Measurements from ENCODE around the gene MBD3L4.
A peak's percentile ranks its signal among the peaks of the same experiment; 100 is the strongest.
"Not testable (repeated sequence)": the region's sequence is repeated elsewhere in the genome, so short reads cannot be mapped to it uniquely, and the experiment has no call there.

The MBD3L4 gene

DNA sequence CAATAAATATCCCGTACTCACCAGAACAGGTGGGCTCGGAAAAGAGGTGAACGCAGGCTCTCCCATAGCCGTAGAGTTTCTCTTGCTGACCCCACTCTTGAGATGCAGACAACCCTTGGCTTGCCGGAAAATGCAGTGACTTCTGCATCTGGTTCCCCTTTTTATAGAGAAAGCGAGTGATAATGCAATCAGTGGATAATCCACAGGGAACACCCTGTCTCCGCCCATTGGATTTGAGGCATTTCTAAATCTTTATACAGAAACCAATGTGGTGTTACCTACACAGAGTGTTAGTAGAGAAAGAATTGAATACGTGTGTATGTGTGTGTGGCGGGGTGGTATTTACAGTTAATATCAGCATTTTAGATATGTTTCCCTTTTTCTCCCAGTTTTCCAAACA lies at the start of gene MBD3L4:
TSS of gene MBD3L4 (minus strand) at position 101 of the 400 bp plus-strand sequence. CDS start at position 66, 35 bp downstream.
- H3K4me1 ChIP-seq (ENCODE audit: insufficient read depth, low read length); H3K4me3 ChIP-seq (ENCODE audit: low read depth in 1 of 2, low read length in 2 of 2); H3K9me3 ChIP-seq (ENCODE audit: low read length); H3K27me3 ChIP-seq (ENCODE audit: control insufficient read depth in 1 of 2, insufficient read depth in 2 of 2, low read length in 2 of 2); H3K27ac ChIP-seq (ENCODE audit: low read depth, low read length); H3K36me3 ChIP-seq (ENCODE audit: insufficient read depth, low read length); H3K9ac ChIP-seq (ENCODE audit: low read length): not testable (repeated sequence)

DNA sequence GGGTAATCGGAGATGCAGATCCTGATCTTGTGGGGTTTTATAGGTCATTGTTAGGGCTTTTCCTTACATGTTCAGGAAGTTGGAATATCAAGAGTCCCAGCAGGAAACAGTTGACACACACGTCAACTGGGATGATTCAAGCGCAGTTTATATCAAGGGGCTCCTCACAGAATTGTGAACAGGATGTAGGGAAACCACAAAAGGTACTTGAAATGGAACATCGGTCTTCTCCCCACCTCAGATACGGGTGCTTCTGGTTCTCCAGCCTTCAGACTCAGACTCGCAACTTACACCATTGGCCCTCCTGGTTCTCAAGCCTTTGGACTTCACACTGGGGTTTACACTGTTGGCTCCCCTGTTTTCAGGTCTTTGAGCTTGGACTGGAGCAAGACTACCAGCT lies 49.0 kb upstream of the MBD3L4 start:
- Histone ChIP-seq H3K36me3 (ENCODE audit: insufficient read depth, low read length) (peaks cover 11% of the 10 kb centered on the region), H3K9ac (ENCODE audit: low read length) (no peak overlapping the region), H3K27ac (ENCODE audit: low read depth, low read length) (no peak overlapping the region), H3K9me3 (ENCODE audit: low read length) (peaks cover 28% of the 10 kb centered on the region), H3K27me3 (ENCODE audit: control insufficient read depth in 1 of 2, insufficient read depth in 2 of 2, low read length in 2 of 2) (no peaks in the 10 kb centered on the region), H3K4me1 (ENCODE audit: insufficient read depth, low read length) (no peaks in the 10 kb centered on the region), H3K4me3 (ENCODE audit: low read depth in 1 of 2, low read length in 2 of 2) (no peak overlapping the region)

DNA sequence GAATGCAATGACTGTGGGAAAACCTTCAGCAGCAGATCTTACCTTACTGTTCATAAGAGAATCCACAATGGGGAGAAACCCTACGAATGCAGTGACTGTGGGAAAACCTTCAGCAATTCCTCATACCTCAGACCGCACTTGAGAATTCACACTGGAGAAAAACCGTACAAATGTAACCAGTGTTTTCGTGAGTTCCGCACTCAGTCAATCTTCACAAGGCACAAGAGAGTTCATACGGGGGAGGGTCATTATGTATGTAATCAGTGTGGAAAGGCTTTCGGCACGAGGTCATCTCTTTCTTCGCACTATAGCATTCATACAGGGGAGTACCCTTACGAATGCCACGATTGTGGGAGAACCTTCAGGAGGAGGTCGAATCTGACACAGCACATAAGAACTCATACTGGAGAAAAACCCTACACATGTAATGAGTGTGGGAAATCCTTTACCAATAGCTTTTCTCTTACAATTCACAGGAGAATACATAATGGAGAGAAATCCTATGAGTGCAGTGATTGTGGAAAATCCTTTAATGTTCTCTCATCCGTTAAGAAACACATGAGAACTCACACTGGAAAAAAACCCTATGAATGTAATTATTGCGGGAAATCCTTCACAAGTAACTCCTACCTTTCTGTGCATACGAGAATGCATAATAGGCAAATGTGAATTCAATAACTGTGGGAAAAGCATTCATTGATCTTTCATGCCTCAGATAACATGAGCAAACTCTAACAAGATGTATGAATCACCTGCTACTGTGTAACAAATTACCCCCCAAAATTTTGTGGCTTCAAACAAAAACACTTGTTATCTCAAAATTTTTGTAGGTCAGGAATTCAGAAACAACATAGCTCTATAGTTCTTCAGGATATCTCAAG lies 43.3 kb upstream of the MBD3L4 start:
- peak overlapping the region in 1 of 2 donors; percentile 12 for H3K4me3 ChIP-seq (ENCODE audit: low read depth in 1 of 2, low read length in 2 of 2)
- no peaks in the 10 kb centered on the region for H3K4me1 ChIP-seq (ENCODE audit: insufficient read depth, low read length)
- no peaks in the 10 kb centered on the region for H3K27me3 ChIP-seq (ENCODE audit: control insufficient read depth in 1 of 2, insufficient read depth in 2 of 2, low read length in 2 of 2)
- peaks cover 58% of the 10 kb centered on the region for H3K36me3 ChIP-seq (ENCODE audit: insufficient read depth, low read length)
- no peak overlapping the region for H3K27ac ChIP-seq (ENCODE audit: low read depth, low read length)
- no peak overlapping the region for H3K9ac ChIP-seq (ENCODE audit: low read length)
- peaks cover 81% of the 10 kb centered on the region for H3K9me3 ChIP-seq (ENCODE audit: low read length)

DNA sequence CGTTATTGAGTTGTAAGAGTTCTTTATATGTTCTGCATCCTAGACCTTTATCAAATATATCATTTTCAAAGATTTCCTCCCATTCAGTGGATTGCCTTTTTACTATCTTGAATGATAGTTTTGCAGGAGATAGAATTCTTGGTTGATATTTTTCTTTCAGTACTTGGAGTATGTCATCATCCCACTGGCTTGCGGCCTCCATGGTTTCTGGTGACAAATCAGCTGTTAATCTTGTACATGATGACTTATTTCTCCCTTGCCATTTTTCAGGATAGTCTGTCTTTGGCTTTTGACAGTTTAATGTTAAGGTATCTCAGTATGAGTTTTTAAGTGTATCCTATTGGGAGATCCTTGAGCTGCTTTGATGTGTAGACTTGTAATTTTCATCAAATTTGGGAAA lies 38.0 kb upstream of the MBD3L4 start:
- Histone ChIP-seq H3K36me3 (ENCODE audit: insufficient read depth, low read length) (peaks cover 95% of the 10 kb centered on the region), H3K9me3 (ENCODE audit: low read length) (peaks cover 69% of the 10 kb centered on the region), H3K4me3 (ENCODE audit: low read depth in 1 of 2, low read length in 2 of 2) (no peak overlapping the region), H3K4me1 (ENCODE audit: insufficient read depth, low read length) (no peaks in the 10 kb centered on the region), H3K27me3 (ENCODE audit: control insufficient read depth in 1 of 2, insufficient read depth in 2 of 2, low read length in 2 of 2) (no peaks in the 10 kb centered on the region), H3K27ac (ENCODE audit: low read depth, low read length) (no peak overlapping the region), H3K9ac (ENCODE audit: low read length) (no peak overlapping the region)

DNA sequence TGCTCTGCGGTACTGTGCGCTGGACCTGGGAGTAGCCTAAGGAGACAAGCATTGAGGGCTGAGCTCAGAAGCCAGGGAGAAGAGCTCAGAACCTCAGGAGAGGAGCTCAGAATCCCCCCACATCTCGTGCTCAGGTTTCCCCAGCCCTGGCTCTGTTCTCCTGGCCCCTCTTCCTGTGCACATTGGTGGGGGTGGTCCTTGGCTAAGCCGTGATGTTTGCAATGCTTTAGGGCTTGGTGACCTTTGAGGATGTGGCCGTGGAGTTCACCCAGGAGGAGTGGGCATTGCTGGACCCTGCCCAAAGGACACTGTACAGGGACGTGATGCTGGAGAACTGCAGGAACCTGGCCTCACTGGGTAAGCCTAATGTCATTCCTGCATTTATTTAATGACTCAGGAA lies 36.2 kb upstream of the MBD3L4 start:
- Histone ChIP-seq H3K36me3 (ENCODE audit: insufficient read depth, low read length) (peaks cover 87% of the 10 kb centered on the region), H3K4me1 (ENCODE audit: insufficient read depth, low read length) (no peaks in the 10 kb centered on the region), H3K9ac (ENCODE audit: low read length) (no peak overlapping the region), H3K4me3 (ENCODE audit: low read depth in 1 of 2, low read length in 2 of 2) (no peak overlapping the region), H3K27me3 (ENCODE audit: control insufficient read depth in 1 of 2, insufficient read depth in 2 of 2, low read length in 2 of 2) (no peaks in the 10 kb centered on the region), H3K27ac (ENCODE audit: low read depth, low read length) (no peak overlapping the region), H3K9me3 (ENCODE audit: low read length) (peaks cover 50% of the 10 kb centered on the region)

DNA sequence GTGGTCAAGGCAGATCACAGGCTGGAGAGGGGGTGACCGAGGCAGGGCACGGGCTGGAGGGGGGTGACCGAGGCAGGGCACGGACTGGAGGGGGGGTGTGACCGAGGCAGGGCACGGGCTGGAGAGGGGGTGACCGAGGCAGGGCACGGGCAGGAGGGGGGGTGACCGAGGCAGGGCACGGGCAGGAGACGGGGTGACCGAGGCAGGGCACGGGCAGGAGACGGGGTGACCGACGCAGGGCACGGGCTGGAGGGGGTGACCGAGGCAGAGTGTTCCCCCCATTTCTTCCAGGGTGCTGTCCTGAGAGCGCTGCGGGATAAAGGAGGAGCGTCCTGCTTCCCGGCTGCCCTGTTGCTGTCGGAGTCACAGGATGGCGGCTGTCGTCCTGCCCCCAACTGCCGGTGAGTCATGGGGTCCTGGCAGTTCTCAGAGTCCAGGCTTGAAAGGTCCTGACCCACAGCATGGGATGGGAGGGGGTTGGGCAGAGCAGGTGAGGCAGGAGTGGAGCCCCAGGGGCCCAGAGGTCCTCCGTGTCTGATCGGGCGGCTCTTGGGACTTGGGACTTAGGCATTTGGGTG lies 34.8 kb upstream of the MBD3L4 start:
- no peak overlapping the region for H3K27ac ChIP-seq (ENCODE audit: low read depth, low read length)

DNA sequence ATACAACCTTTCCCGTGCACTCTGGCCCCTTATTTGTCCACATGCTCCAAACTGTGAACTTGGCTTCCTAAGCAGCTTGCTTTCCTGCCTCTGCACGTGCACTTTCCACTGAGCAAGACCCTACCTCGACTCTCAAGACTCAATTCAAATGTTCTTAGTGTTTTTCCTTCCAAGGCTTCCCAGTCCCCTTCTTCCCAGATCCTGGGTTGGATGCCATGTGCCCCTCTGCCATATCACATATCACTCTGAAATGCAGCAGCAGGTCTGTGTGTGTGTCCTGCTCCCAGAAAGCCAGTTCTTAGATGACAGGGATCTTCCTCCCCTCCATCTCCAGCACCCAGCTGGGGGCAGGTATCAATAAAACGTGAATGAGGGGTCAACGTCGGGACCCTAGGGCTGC lies 32.6 kb upstream of the MBD3L4 start:
- no peak overlapping the region for H3K27ac ChIP-seq (ENCODE audit: low read depth, low read length)
- H3K4me1 ChIP-seq (ENCODE audit: insufficient read depth, low read length): peaks cover 10% of the 10 kb centered on the region
- peaks cover 19% of the 10 kb centered on the region for H3K9me3 ChIP-seq (ENCODE audit: low read length)
- peaks cover 57% of the 10 kb centered on the region for H3K36me3 ChIP-seq (ENCODE audit: insufficient read depth, low read length)
- H3K9ac ChIP-seq (ENCODE audit: low read length): no peak overlapping the region
- H3K27me3 ChIP-seq (ENCODE audit: control insufficient read depth in 1 of 2, insufficient read depth in 2 of 2, low read length in 2 of 2): no peaks in the 10 kb centered on the region
- no peak overlapping the region for H3K4me3 ChIP-seq (ENCODE audit: low read depth in 1 of 2, low read length in 2 of 2)

More for the DNA sequence above, 34.8 kb upstream of the MBD3L4 start:
- H3K9ac ChIP-seq (ENCODE audit: low read length): no peak overlapping the region
- peaks cover 10% of the 10 kb centered on the region for H3K4me1 ChIP-seq (ENCODE audit: insufficient read depth, low read length)
- peaks cover 37% of the 10 kb centered on the region for H3K9me3 ChIP-seq (ENCODE audit: low read length)
- no peaks in the 10 kb centered on the region for H3K27me3 ChIP-seq (ENCODE audit: control insufficient read depth in 1 of 2, insufficient read depth in 2 of 2, low read length in 2 of 2)
- H3K36me3 ChIP-seq (ENCODE audit: insufficient read depth, low read length): peaks cover 75% of the 10 kb centered on the region
- no peak overlapping the region for H3K4me3 ChIP-seq (ENCODE audit: low read depth in 1 of 2, low read length in 2 of 2)

DNA sequence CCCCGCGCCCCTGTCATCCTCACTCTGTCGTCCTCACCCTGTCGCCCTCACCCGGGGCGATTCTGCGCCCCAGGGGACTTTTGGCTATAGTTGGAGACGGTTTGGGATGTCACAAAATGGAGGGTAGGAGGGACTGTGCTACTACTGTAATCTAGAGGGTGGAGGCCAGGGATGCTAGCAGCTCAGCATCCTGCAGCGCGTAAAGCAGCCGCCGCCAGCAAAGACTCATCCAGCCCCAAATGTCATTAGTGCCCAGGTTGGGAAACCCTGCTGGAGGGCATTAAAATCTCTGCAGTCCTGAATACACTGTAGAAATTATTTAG lies 29.9 kb upstream of the MBD3L4 start:
- H3K27me3 ChIP-seq (ENCODE audit: control insufficient read depth in 1 of 2, insufficient read depth in 2 of 2, low read length in 2 of 2): no peaks in the 10 kb centered on the region
- H3K9ac ChIP-seq (ENCODE audit: low read length): peak overlapping the region; percentile 81
- H3K4me1 ChIP-seq (ENCODE audit: insufficient read depth, low read length): peaks cover 10% of the 10 kb centered on the region
- H3K36me3 ChIP-seq (ENCODE audit: insufficient read depth, low read length): peaks cover 30% of the 10 kb centered on the region
- peak overlapping the region; percentile 98 for H3K4me3 ChIP-seq (ENCODE audit: low read depth in 1 of 2, low read length in 2 of 2)
- peak overlapping the region; percentile 93 for H3K27ac ChIP-seq (ENCODE audit: low read depth, low read length)
- H3K9me3 ChIP-seq (ENCODE audit: low read length): no peaks in the 10 kb centered on the region

DNA sequence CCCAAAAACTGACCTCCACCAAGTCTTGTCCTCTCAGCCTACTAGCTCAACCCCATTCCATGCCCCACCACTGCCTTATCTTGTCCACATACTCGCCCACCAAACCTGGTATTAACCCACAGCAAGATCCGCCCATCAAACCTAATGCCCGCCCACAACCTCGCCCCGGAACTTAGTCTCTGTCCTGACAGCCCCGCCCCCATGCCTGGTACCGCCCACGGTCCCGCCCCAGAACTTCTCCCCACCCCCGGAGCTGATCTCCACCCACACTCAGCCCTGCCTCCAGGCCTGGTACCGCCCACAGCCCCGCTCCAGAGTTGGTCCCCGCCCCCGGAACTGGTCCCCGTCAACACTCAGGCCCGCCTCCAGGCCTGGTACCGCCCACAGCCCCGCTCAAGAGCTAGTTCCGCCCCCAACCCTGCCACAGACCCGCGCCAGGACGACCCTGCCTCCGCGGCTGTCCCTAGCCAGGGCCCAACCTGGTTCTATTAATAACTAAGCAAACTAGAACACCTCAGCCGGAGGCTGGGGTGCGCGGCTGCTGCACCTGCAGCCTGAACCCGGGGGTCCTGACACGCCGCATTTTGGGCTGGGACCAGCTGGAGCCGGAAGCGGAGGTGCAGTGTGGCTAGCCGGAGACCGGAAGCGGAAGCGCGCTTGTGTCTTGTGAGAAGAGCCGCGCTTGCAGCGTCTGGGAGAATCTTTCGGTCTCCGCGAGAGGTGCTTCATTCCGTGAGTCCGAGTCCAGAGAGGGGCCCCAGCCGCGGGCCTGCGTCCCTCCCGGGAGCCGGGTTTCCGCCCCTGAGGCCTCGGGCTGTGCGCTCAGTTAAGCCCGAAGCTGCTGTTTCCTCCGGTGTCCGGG lies 29.3 kb upstream of the MBD3L4 start, which contains the start of gene ZNF557:
TSS of gene ZNF557 (plus strand) at position 662 of the 862 bp plus-strand sequence. CDS start 5,372 bp downstream, outside the sequence.
- no peaks in the 10 kb centered on the region for H3K9me3 ChIP-seq (ENCODE audit: low read length)
- peak within 1 kb of the TSS; percentile 81 for H3K9ac ChIP-seq (ENCODE audit: low read length)
- H3K27me3 ChIP-seq (ENCODE audit: control insufficient read depth in 1 of 2, insufficient read depth in 2 of 2, low read length in 2 of 2): no peaks in the 10 kb centered on the region
- peaks cover 10% of the 10 kb centered on the region for H3K4me1 ChIP-seq (ENCODE audit: insufficient read depth, low read length)
- peak within 1 kb of the TSS; percentile 93 for H3K27ac ChIP-seq (ENCODE audit: low read depth, low read length)
- H3K4me3 ChIP-seq (ENCODE audit: low read depth in 1 of 2, low read length in 2 of 2): peak within 1 kb of the TSS; percentile 98
- peaks cover 24% of the 10 kb centered on the region for H3K36me3 ChIP-seq (ENCODE audit: insufficient read depth, low read length)

DNA sequence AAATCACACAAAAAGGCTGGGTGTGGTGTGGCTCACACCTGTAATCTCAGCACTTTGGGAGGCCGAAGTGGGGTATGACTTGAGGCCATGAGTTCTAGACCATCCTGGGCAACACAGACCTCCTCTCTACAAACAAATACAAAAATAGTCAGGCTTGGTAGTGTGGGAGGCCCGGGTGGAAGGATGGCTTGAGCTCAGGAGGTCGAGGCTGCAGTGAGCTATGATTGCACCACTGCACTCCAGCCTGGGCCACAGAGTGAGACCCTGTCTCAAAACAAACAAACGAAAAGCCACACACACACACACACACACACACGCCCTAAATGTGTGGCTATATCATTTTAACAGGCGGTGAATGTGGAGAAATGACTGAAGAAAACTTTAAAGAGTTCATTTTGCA lies 28.6 kb upstream of the MBD3L4 start:
- peaks cover 17% of the 10 kb centered on the region for H3K36me3 ChIP-seq (ENCODE audit: insufficient read depth, low read length)
- no peak overlapping the region for H3K4me3 ChIP-seq (ENCODE audit: low read depth in 1 of 2, low read length in 2 of 2)
- H3K27me3 ChIP-seq (ENCODE audit: control insufficient read depth in 1 of 2, insufficient read depth in 2 of 2, low read length in 2 of 2): no peaks in the 10 kb centered on the region
- H3K27ac ChIP-seq (ENCODE audit: low read depth, low read length): no peak overlapping the region
- no peaks in the 10 kb centered on the region for H3K9me3 ChIP-seq (ENCODE audit: low read length)
- H3K4me1 ChIP-seq (ENCODE audit: insufficient read depth, low read length): peaks cover 10% of the 10 kb centered on the region
- no peak overlapping the region for H3K9ac ChIP-seq (ENCODE audit: low read length)

DNA sequence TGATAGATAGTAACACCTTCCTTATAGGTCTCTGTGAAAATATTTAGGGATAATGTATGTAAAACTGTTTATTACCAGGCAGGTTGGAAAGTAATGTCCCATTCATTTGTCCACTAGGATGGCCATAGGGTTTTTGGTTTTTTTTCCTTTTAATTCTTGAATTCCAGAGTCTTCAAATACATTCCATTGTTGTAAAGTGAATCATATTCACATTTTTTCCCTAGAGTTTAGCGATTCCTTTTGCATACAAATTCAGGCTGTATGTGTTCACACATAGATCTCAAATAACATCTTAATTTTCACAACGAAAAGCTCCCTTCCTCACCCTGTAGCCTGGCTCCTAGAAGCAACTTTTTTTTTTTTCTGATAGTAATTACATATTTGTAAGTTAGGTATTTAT lies 27.7 kb upstream of the MBD3L4 start:
- no peak overlapping the region for H3K9ac ChIP-seq (ENCODE audit: low read length)
- peaks cover 10% of the 10 kb centered on the region for H3K4me1 ChIP-seq (ENCODE audit: insufficient read depth, low read length)
- no peaks in the 10 kb centered on the region for H3K9me3 ChIP-seq (ENCODE audit: low read length)
- H3K27me3 ChIP-seq (ENCODE audit: control insufficient read depth in 1 of 2, insufficient read depth in 2 of 2, low read length in 2 of 2): no peaks in the 10 kb centered on the region
- H3K36me3 ChIP-seq (ENCODE audit: insufficient read depth, low read length): peaks cover 10% of the 10 kb centered on the region
- no peak overlapping the region for H3K27ac ChIP-seq (ENCODE audit: low read depth, low read length)
- H3K4me3 ChIP-seq (ENCODE audit: low read depth in 1 of 2, low read length in 2 of 2): no peak overlapping the region
